HEK293 (cell line): ENCODE measurements around the gene DNER.

Source experiments
- CTCF ChIA-PET: fragments of 350-600 bp; formaldehyde crosslinking; extraction: SDS; loops from one replicate; lab custom pipeline; 2021; ENCODE audit warnings: antibody characterized with exemption; lab: Yijun Ruan, JAX
- POLR2A ChIA-PET: fragments of 300-600 bp; formaldehyde crosslinking; extraction: SDS; loops from one replicate; lab custom pipeline; 2020; ENCODE audit warnings: antibody characterized with exemption, inconsistent platforms; lab: Yijun Ruan, JAX
- H3K27ac ChIP-seq: fragments of 200-500 bp; sonication (Bioruptor generic); 2 replicates; pipeline ENCODE4 v1.5.1; 2014; ENCODE audit warnings: low read depth, low read length, control low read depth, inconsistent platforms; ENCODE audit errors: extremely low read depth
- H3K36me3 ChIP-seq, 2 experiments: fragments of 200-500 bp in 1 of 2; sonication (Bioruptor generic) in 1 of 2; 1 replicate in 1 of 2; 2 replicates in 1 of 2; pipeline ENCODE4 v1.5.1; 2014 to 2017; ENCODE audit warnings: inconsistent platforms in 2 of 2, low read length in 2 of 2; ENCODE audit not compliant: control insufficient read depth in 2 of 2, insufficient read depth in 1 of 2
- H3K4me1 ChIP-seq: fragments of 200-500 bp; sonication (Bioruptor generic); 2 replicates; pipeline ENCODE4 v1.5.1; 2014; ENCODE audit warnings: mild to moderate bottlenecking, low read length, inconsistent platforms; ENCODE audit not compliant: control insufficient read depth, insufficient read depth
- H3K4me3 ChIP-seq: 2 replicates; pipeline ENCODE4 v1.5.1; 2011; ENCODE audit warnings: low read depth, mild to moderate bottlenecking, control low read depth, low read length, moderate library complexity
- H3K9me3 ChIP-seq: fragments of 200-500 bp; sonication (Bioruptor generic); 2 replicates; pipeline ENCODE4 v1.5.1; 2014; ENCODE audit warnings: low read depth, low read length, inconsistent platforms; ENCODE audit not compliant: control insufficient read depth, insufficient read depth
- BCL11A ChIP-seq: fragments of 450-650 bp; formaldehyde crosslinking; IDR thresholded peaks from 2 replicates; pipeline ENCODE4 v1.5.1; 2016; ENCODE audit warnings: low read depth, missing biosample characterization, missing genetic modification characterization
- KLF1 ChIP-seq: fragments of 450-650 bp; formaldehyde crosslinking; IDR thresholded peaks from 2 replicates; pipeline ENCODE4 v1.5.1; 2016; ENCODE audit warnings: missing biosample characterization, missing genetic modification characterization
- ZFP69B ChIP-seq: fragments of 450-650 bp; formaldehyde crosslinking; IDR thresholded peaks from 2 replicates; pipeline ENCODE4 v1.5.1; 2016; ENCODE audit warnings: missing biosample characterization, missing genetic modification characterization
- ZIC2 ChIP-seq: fragments of 450-650 bp; formaldehyde crosslinking; IDR thresholded peaks from 2 replicates; pipeline ENCODE4 v1.5.1; 2016; ENCODE audit warnings: missing biosample characterization, missing genetic modification characterization
- ZNF155 ChIP-seq: fragments of 450-650 bp; formaldehyde crosslinking; IDR thresholded peaks from 2 replicates; pipeline ENCODE4 v1.5.1; 2016; ENCODE audit warnings: missing biosample characterization, missing genetic modification characterization
- ZNF169 ChIP-seq: fragments of 450-650 bp; formaldehyde crosslinking; IDR thresholded peaks from 2 replicates; pipeline ENCODE4 v1.5.1; 2016; ENCODE audit warnings: missing biosample characterization, missing genetic modification characterization
- ZNF214 ChIP-seq: fragments of 450-650 bp; formaldehyde crosslinking; IDR thresholded peaks from 2 replicates; pipeline ENCODE4 v1.5.1; 2017; ENCODE audit warnings: missing biosample characterization, mild to moderate bottlenecking, missing genetic modification characterization, borderline replicate concordance
- ZNF221 ChIP-seq: fragments of 450-650 bp; formaldehyde crosslinking; IDR thresholded peaks from 2 replicates; pipeline ENCODE4 v1.5.1; 2017; ENCODE audit warnings: missing biosample characterization, missing genetic modification characterization, borderline replicate concordance
- ZNF266 ChIP-seq: fragments of 450-650 bp; formaldehyde crosslinking; IDR thresholded peaks from 2 replicates; pipeline ENCODE4 v1.5.1; 2016; ENCODE audit warnings: missing biosample characterization, missing genetic modification characterization, low read depth
- ZNF416 ChIP-seq: fragments of 450-650 bp; formaldehyde crosslinking; IDR thresholded peaks from 2 replicates; pipeline ENCODE4 v1.5.1; 2016; ENCODE audit warnings: missing biosample characterization, missing genetic modification characterization
- ZNF510 ChIP-seq: fragments of 450-650 bp; formaldehyde crosslinking; IDR thresholded peaks from 2 replicates; pipeline ENCODE4 v1.5.1; 2018; ENCODE audit warnings: mild to moderate bottlenecking, missing genetic modification characterization, missing biosample characterization; ENCODE audit not compliant: insufficient replicate concordance
- ZNF626 ChIP-seq: fragments of 450-650 bp; sonication (Bioruptor Pico); formaldehyde crosslinking; IDR thresholded peaks from 2 replicates; pipeline ENCODE4 v1.5.1; 2018; ENCODE audit warnings: missing biosample characterization, missing genetic modification characterization, inconsistent platforms
- ZNF701 ChIP-seq: fragments of 450-650 bp; formaldehyde crosslinking; IDR thresholded peaks from 2 replicates; pipeline ENCODE4 v1.5.1; 2016; ENCODE audit warnings: missing biosample characterization, missing genetic modification characterization
- ZNF777 ChIP-seq: fragments of 450-650 bp; formaldehyde crosslinking; IDR thresholded peaks from 2 replicates; pipeline ENCODE4 v1.5.1; 2017; ENCODE audit warnings: missing biosample characterization, missing genetic modification characterization, borderline replicate concordance
- ZNF791 ChIP-seq: fragments of 450-650 bp; formaldehyde crosslinking; IDR thresholded peaks from 2 replicates; pipeline ENCODE4 v1.5.1; 2016; ENCODE audit warnings: missing biosample characterization, missing genetic modification characterization
- TF ChIP-seq, protein P1 (sequence below): fragments of 450-650 bp; formaldehyde crosslinking; IDR thresholded peaks from 2 replicates; pipeline ENCODE4 v1.5.1; 2016; ENCODE audit warnings: missing biosample characterization, missing genetic modification characterization
- TF ChIP-seq, protein P2 (sequence below): IDR thresholded peaks from 2 replicates; pipeline ENCODE4 v1.6.1; 2011; ENCODE audit warnings: mild to moderate bottlenecking, low read depth, low read length, borderline replicate concordance
- TF ChIP-seq, protein P3 (sequence below): fragments of 450-650 bp; formaldehyde crosslinking; IDR thresholded peaks from 2 replicates; pipeline ENCODE4 v1.5.1; 2016; ENCODE audit warnings: missing biosample characterization, missing genetic modification characterization, low read depth
- TF ChIP-seq, protein P4 (sequence below): fragments of 450-650 bp; formaldehyde crosslinking; IDR thresholded peaks from 2 replicates; pipeline ENCODE4 v1.5.1; 2016; ENCODE audit warnings: missing biosample characterization, missing genetic modification characterization

Gene DNER

DNA sequence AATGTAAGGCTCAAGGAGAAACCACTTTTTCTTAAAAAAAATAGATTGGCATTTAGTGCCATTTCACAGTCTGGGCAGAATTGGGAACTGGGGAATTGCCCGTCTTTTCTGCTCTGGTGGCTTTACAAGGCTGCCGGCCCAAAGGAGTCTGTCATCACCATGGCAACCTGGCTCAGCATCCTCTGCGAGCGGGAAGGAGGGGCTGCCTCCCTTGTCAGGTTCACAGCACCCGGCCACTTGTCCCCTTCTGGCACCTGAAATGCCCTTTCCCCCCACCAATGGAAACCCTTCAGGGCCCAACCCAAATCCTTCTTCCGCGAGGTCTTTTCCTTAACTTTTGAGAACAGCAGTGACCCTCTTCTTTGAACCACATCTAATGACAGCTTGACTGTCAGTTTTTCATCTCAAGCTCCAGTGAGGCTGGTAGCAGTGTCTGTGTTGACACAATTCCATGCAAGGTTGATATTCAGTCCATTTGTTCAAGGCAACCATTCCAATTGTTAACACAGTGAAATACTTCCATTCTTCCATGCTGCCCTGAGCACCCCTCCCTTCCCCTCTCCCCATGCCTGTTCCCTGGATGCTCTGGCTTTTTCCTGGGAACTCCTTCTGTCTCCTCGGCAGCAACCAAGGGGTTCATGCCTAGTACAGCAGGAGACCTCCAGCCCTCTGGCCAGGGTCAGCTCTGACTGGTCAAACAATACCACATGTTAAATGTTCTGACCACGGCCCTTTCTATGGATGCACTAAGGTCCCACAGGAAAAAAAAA is 79.6 kb downstream of the DNER start:
- Histone ChIP-seq H3K36me3 (no peaks in the 10 kb centered on the region), H3K27ac (no peak overlapping the region), H3K4me3 (no peak overlapping the region), H3K9me3 (no peaks in the 10 kb centered on the region), H3K4me1 (no peaks in the 10 kb centered on the region)
- ChIA-PET CTCF (interaction anchor here (0.9 kb wide), 1 partner anchor 48 kb away, joined by 4 read pairs; no protein-coding TSS in a partner anchor), POLR2A (no interaction called here)
- no peak for TF ChIP-seq ZNF155
- TF ChIP-seq BCL11A (tag by site-specific recombination) = no peak
- no peak for TF ChIP-seq ZNF266 (tag by site-specific recombination)
- TF ChIP-seq ZNF626 (tag by site-specific recombination) = no peak

DNA sequence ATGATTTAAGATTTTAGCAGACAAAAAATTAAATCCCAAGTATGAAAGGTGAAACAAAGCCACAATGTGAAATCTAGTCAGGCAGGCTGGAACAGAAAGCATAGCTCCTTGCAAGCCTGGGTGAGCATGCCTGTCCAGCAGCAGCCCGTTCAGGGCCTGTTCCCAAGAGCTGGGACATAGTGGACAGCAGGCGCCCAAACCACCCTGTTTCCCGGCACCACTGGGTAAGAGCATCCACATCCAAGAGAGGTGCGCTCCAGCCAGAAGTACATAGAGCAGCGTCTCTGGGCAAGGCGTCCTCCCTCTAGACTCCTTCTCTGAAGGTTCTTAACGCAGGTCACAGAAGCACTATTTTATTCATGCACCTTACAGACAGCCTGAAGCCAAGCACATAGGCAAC is 80.8 kb downstream of the DNER start:
- Histone ChIP-seq H3K36me3 (no peaks in the 10 kb centered on the region), H3K4me1 (no peaks in the 10 kb centered on the region), H3K4me3 (no peak overlapping the region), H3K27ac (no peak overlapping the region), H3K9me3 (no peaks in the 10 kb centered on the region)
- POLR2A ChIA-PET = interaction anchor here (0.5 kb wide), 1 partner anchor 1814 kb away, joined by 4 read pairs; no protein-coding TSS in a partner anchor
- TF ChIP-seq ZNF701 (tag by site-specific recombination) = no peak
- TF ChIP-seq ZFP69B = no peak
- TF ChIP-seq ZNF777 = no peak
- no peak for TF ChIP-seq ZNF416
- TF ChIP-seq ZNF791 (tag by site-specific recombination) = no peak
- TF ChIP-seq ZNF221 (tag by site-specific recombination) = no peak
- no peak for TF ChIP-seq ZIC2 (tag by site-specific recombination)
- TF ChIP-seq, protein P1, sequence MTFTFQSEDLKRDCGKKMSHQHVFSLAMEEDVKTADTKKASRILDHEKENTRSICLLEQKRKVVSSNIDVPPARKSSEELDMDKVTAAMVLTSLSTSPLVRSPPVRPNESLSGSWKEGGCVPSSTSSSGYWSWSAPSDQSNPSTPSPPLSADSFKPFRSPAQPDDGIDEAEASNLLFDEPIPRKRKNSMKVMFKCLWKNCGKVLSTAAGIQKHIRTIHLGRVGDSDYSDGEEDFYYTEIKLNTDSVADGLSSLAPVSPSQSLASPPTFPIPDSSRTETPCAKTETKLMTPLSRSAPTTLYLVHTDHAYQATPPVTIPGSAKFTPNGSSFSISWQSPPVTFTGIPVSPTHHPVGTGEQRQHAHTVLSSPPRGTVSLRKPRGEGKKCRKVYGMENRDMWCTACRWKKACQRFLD (tag by site-specific recombination) = no peak
- CTCF ChIA-PET = interaction anchor here (0.9 kb wide), 1 partner anchor 47 kb away, joined by 4 read pairs; no protein-coding TSS in a partner anchor

DNA sequence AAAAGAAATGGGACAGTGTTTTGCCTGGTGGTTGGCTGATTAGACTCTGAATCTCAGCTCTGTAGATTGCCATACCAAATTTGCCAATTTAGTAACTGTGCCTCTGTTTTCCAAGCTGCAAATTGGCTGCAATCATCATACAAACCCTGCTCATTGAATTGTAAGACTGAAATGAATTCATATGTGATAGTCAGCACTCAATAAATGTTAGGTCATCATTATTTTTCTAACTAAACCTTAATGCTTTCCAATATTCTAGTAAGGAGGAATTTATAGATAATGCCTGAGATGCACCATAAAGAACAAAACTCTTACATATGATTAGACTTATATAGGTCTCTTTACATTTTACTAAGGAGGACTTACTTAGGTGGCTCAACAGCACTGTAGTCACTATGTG is 85.3 kb downstream of the DNER start:
- POLR2A ChIA-PET = no interaction called here
- CTCF ChIA-PET = interaction anchor here (0.8 kb wide), 1 partner anchor 88 kb away, joined by 3 read pairs; no protein-coding TSS in a partner anchor
- H3K36me3 ChIP-seq = no peaks in the 10 kb centered on the region
- no peak overlapping the region for H3K27ac ChIP-seq
- no peaks in the 10 kb centered on the region for H3K9me3 ChIP-seq
- TF ChIP-seq KLF1 (tag by site-specific recombination) (no peak), ZNF169 (tag by site-specific recombination) (no peak), ZNF214 (tag by site-specific recombination) (no peak), ZNF510 (no peak), ZNF221 (tag by site-specific recombination) (no peak)
- TF ChIP-seq, protein P2, sequence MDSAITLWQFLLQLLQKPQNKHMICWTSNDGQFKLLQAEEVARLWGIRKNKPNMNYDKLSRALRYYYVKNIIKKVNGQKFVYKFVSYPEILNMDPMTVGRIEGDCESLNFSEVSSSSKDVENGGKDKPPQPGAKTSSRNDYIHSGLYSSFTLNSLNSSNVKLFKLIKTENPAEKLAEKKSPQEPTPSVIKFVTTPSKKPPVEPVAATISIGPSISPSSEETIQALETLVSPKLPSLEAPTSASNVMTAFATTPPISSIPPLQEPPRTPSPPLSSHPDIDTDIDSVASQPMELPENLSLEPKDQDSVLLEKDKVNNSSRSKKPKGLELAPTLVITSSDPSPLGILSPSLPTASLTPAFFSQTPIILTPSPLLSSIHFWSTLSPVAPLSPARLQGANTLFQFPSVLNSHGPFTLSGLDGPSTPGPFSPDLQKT = no peak
- TF ChIP-seq, protein P3, sequence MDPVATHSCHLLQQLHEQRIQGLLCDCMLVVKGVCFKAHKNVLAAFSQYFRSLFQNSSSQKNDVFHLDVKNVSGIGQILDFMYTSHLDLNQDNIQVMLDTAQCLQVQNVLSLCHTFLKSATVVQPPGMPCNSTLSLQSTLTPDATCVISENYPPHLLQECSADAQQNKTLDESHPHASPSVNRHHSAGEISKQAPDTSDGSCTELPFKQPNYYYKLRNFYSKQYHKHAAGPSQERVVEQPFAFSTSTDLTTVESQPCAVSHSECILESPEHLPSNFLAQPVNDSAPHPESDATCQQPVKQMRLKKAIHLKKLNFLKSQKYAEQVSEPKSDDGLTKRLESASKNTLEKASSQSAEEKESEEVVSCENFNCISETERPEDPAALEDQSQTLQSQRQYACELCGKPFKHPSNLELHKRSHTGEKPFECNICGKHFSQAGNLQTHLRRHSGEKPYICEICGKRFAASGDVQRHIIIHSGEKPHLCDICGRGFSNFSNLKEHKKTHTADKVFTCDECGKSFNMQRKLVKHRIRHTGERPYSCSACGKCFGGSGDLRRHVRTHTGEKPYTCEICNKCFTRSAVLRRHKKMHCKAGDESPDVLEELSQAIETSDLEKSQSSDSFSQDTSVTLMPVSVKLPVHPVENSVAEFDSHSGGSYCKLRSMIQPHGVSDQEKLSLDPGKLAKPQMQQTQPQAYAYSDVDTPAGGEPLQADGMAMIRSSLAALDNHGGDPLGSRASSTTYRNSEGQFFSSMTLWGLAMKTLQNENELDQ (tag by site-specific recombination) = no peak
- TF ChIP-seq, protein P4, sequence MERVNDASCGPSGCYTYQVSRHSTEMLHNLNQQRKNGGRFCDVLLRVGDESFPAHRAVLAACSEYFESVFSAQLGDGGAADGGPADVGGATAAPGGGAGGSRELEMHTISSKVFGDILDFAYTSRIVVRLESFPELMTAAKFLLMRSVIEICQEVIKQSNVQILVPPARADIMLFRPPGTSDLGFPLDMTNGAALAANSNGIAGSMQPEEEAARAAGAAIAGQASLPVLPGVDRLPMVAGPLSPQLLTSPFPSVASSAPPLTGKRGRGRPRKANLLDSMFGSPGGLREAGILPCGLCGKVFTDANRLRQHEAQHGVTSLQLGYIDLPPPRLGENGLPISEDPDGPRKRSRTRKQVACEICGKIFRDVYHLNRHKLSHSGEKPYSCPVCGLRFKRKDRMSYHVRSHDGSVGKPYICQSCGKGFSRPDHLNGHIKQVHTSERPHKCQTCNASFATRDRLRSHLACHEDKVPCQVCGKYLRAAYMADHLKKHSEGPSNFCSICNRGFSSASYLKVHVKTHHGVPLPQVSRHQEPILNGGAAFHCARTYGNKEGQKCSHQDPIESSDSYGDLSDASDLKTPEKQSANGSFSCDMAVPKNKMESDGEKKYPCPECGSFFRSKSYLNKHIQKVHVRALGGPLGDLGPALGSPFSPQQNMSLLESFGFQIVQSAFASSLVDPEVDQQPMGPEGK (tag by site-specific recombination) = no peak
- H3K4me3 ChIP-seq = no peak overlapping the region
- H3K4me1 ChIP-seq = no peaks in the 10 kb centered on the region
